ENCODE results near the gene CDC14B. TPM values are rescaled to one million over a fixed set of nuclear protein-coding genes. Genes with fewer than 3 reads are reported as not detected.

Gene CDC14B
- total RNA-seq, 1 experiment from 2014 or later: 28.4 TPM

DNA sequence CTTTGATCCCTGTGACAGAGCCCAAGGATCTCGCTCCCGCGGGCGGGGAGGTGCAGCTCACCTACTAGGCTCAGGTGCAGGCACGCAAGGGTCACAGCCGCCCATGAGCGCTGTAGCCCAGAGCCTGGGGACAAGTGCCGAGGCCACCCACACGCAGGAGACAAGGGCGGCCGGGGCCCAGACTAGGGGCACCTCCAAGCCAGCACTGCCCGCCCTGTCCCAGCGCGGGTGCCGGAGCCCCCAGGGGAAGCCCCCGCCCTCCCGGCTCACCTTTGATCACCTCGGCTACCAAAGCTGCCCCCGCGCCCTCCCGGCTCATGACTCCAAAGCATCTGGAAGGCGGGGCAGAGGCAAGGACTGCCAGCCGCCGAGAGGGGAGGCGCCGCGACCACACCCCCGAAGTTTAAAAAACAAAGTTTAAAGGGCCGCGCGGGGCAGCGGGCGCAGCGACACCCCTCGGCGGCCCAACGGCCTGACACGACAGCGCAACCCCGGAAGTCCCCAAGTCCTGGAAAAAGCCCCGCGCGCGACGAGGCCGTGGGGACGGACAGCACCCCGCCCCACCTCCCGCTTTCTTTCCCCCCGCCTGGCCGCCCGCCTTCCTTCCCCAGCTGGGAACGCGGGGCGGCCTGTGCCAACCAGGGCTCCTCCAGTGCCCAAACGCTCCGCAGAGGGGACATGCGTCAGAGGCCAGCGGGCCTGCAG lies 53.0 kb downstream of the CDC14B start:
- Histone ChIP-seq H3K4me1 (ENCODE audit: insufficient read depth, low read length) (no peaks in the 10 kb centered on the region), H4K91ac (ENCODE audit: insufficient read length, low read depth, low read length) (no peak overlapping the region), H3K23ac (ENCODE audit: insufficient read length, low read depth, low read length) (no peak overlapping the region), H3K79me2 (ENCODE audit: insufficient read depth, low read length) (peaks cover 6% of the 10 kb centered on the region; the same call in 1 of the 2 replicates), H4K20me1 (ENCODE audit: control insufficient read depth, insufficient read depth, insufficient read length) (no peaks in the 10 kb centered on the region), H3K9me3 (ENCODE audit: control insufficient read depth, low read depth, low read length) (no peaks in the 10 kb centered on the region), H2AFZ (ENCODE audit: low read length) (no peak overlapping the region), H2BK20ac (ENCODE audit: low read depth, low read length, poor library complexity, severe bottlenecking) (no peak overlapping the region), H3K14ac (ENCODE audit: insufficient read depth, low read length) (no peak overlapping the region), H3K27ac (ENCODE audit: insufficient read length, low read depth, low read length) (no peak overlapping the region), H3K4me2 (ENCODE audit: insufficient read depth, insufficient read length, low read length) (peak overlapping the region; percentile 59), H2BK5ac (ENCODE audit: insufficient read length, low read length) (no peak overlapping the region), H4K5ac (ENCODE audit: insufficient read length, low read depth, low read length) (no peak overlapping the region), H3K27me3 (ENCODE audit: insufficient read depth, low read length) (no peaks in the 10 kb centered on the region), H3K9ac (ENCODE audit: extremely low read depth, insufficient read length, low read length) (no peak overlapping the region), H2AK5ac (ENCODE audit: insufficient read length, low read length) (no peak overlapping the region), H3K56ac (ENCODE audit: insufficient read length, low read depth, low read length) (no peak overlapping the region), H3K79me1 (ENCODE audit: insufficient read depth, low read depth, low read length, poor library complexity, severe bottlenecking) (peaks cover 1% of the 10 kb centered on the region), H3K23me2 (ENCODE audit: insufficient read length, low read depth, low read length, poor library complexity, severe bottlenecking) (peaks cover 4% of the 10 kb centered on the region), H2BK120ac (ENCODE audit: low read depth, low read length, poor library complexity, severe bottlenecking) (no peak overlapping the region), H2BK12ac (ENCODE audit: insufficient read length, low read depth, low read length) (no peak overlapping the region), H4K8ac (replicated peaks; ENCODE audit: insufficient read length, low read depth, low read length) (no peak overlapping the region), H3T11ph (ENCODE audit: low read length) (no peak overlapping the region), H3K18ac (ENCODE audit: insufficient read length, low read depth, low read length) (no peak overlapping the region), H2BK15ac (ENCODE audit: low read depth, low read length) (no peak overlapping the region), H3K4ac (ENCODE audit: low read depth, low read length) (no peak overlapping the region)
- no CpG with 5 or more reads among the region's 59 CpGs for WGBS (ENCODE audit: extremely low coverage, insufficient read length, low lambda C conversion rate)
- H3K9me3 Mint-ChIP-seq: no peaks in the 10 kb centered on the region
- peak; percentile 73 for TF ChIP-seq CTCF (conservative IDR thresholded peaks at IDR 0.05)
- peaks cover 7% of the 10 kb centered on the region for H3K27me3 Mint-ChIP-seq (ENCODE audit: low read depth)
- H3K27ac Mint-ChIP-seq: peak overlapping the region in 1 of 3 experiments; percentile 94; a peak in 3 of 7 replicates
- H3K36me3 Mint-ChIP-seq (ENCODE audit: insufficient read depth in 1 of 3, low read depth in 3 of 3): peaks cover 0 to 2% (median under 1%) of the 10 kb centered on the region in 3 experiments; a peak in 4 of 7 replicates
- peak; percentile 89 for DNase-seq
- H3K4me3 Mint-ChIP-seq: peak overlapping the region; percentile 74 to 82
- H3K4me1 Mint-ChIP-seq: peaks cover 15 to 16% of the 10 kb centered on the region in 2 experiments
